H1 (cell line): Measurements from ENCODE around the gene LTA. TPM values are rescaled to one million over a fixed set of nuclear protein-coding genes. Genes with fewer than 3 reads are reported as not detected.

ENCODE experiments used
- BCL11A ChIP-seq, 2 experiments: IDR thresholded peaks; one replicate each; pipeline ENCODE4 v1.6.1; 2011; ENCODE audit warnings: low read depth in 2 of 2, low read length in 2 of 2, mild to moderate bottlenecking in 2 of 2
- CBX8 ChIP-seq: fragments of 300-800, 300-1000 bp; sonication (generic); IDR thresholded peaks from 2 replicates; pipeline ENCODE4 v1.7.1; 2016; ENCODE audit warnings: low read depth, low read length, borderline replicate concordance
- CHD1 ChIP-seq: IDR thresholded peaks from 2 replicates; pipeline ENCODE4 v1.6.1; 2012; ENCODE audit warnings: low read depth, low read length, improper control_type of control experiment
- CHD2 ChIP-seq: IDR thresholded peaks from 2 replicates; pipeline ENCODE4 v1.6.1; 2012; ENCODE audit warnings: low read length, improper control_type of control experiment
- EGR1 ChIP-seq: IDR thresholded peaks from 2 replicates; pipeline ENCODE4 v1.6.1; 2011; ENCODE audit warnings: low read depth, low read length, borderline replicate concordance
- EP300 ChIP-seq, 2 experiments: IDR thresholded peaks; 1 replicate in 1 of 2; 2 replicates in 1 of 2; pipeline ENCODE4 v1.6.1; 2011 to 2012; ENCODE audit warnings: low read depth in 2 of 2, low read length in 2 of 2, mild to moderate bottlenecking in 2 of 2, borderline replicate concordance in 1 of 2, inconsistent platforms in 1 of 2, moderate library complexity in 1 of 2
- GABPA ChIP-seq: IDR thresholded peaks from 2 replicates; pipeline ENCODE4 v1.6.1; 2011; ENCODE audit warnings: mild to moderate bottlenecking, low read length, moderate library complexity, borderline replicate concordance; ENCODE audit not compliant: insufficient read depth
- HDAC2 ChIP-seq, 2 experiments: fragments of 300-600 bp in 1 of 2; sonication (generic) in 1 of 2; IDR thresholded peaks; 2 replicates each; pipeline ENCODE4 v1.6.1; 2011 to 2012; ENCODE audit warnings: low read depth in 2 of 2, low read length in 2 of 2, mild to moderate bottlenecking in 2 of 2, moderate library complexity in 2 of 2, borderline replicate concordance in 1 of 2, inconsistent platforms in 1 of 2
- HDAC6 ChIP-seq: IDR thresholded peaks from one replicate; pipeline ENCODE4 v1.7.1; 2012; ENCODE audit warnings: low read depth, mild to moderate bottlenecking, inconsistent platforms, low read length, moderate library complexity
- JUN ChIP-seq: IDR thresholded peaks from 2 replicates; pipeline ENCODE4 v1.6.1; 2011; ENCODE audit warnings: low read depth, mild to moderate bottlenecking, improper control_type of control experiment, low read length
- KDM4A ChIP-seq: IDR thresholded peaks from one replicate; pipeline ENCODE4 v1.7.1; 2012; ENCODE audit warnings: low read depth, mild to moderate bottlenecking, moderate library complexity, low read length, inconsistent platforms; ENCODE audit not compliant: severe bottlenecking
- KDM5A ChIP-seq: fragments of 200-600 bp; IDR thresholded peaks from 2 replicates; pipeline ENCODE4 v1.7.1; 2012; ENCODE audit warnings: mild to moderate bottlenecking, low read length, inconsistent platforms, mixed read lengths
- MAFK ChIP-seq: IDR thresholded peaks from 2 replicates; pipeline ENCODE4 v1.6.1; 2012; ENCODE audit warnings: low read depth, mild to moderate bottlenecking, improper control_type of control experiment, low read length
- NRF1 ChIP-seq: IDR thresholded peaks from 2 replicates; pipeline ENCODE4 v1.6.1; 2011; ENCODE audit warnings: mild to moderate bottlenecking, low read depth, low read length, improper control_type of control experiment
- POLR2A ChIP-seq, 2 experiments: IDR thresholded peaks; 1 replicate in 1 of 2; 2 replicates in 1 of 2; pipeline ENCODE4 v1.6.1; 2011; ENCODE audit warnings: low read depth in 2 of 2, low read length in 2 of 2, mild to moderate bottlenecking in 2 of 2; ENCODE audit errors: control extremely low read depth in 1 of 2
- RBBP5 ChIP-seq: IDR thresholded peaks from 2 replicates; pipeline ENCODE4 v1.7.1; 2012; ENCODE audit warnings: low read depth, mild to moderate bottlenecking, inconsistent platforms, low read length, moderate library complexity, borderline replicate concordance
- SAP30 ChIP-seq: fragments of 300-600 bp; sonication (generic); IDR thresholded peaks from 2 replicates; pipeline ENCODE4 v1.7.1; 2012; ENCODE audit warnings: low read length, moderate library complexity, mild to moderate bottlenecking, inconsistent platforms; ENCODE audit not compliant: insufficient read depth, insufficient replicate concordance
- SIN3A ChIP-seq, 2 experiments: IDR thresholded peaks in 1 of 2; conservative IDR thresholded peaks in 1 of 2; 2 replicates each; pipeline ENCODE4 v1.6.1; 2011 to 2012; ENCODE audit warnings: low read length in 2 of 2, improper control_type of control experiment in 1 of 2, low read depth in 1 of 2, mild to moderate bottlenecking in 1 of 2
- SRF ChIP-seq: IDR thresholded peaks from 2 replicates; pipeline ENCODE4 v1.6.1; 2011; ENCODE audit warnings: mild to moderate bottlenecking, low read depth, low read length, moderate library complexity
- TBP ChIP-seq: IDR thresholded peaks from 2 replicates; pipeline ENCODE4 v1.6.1; 2011; ENCODE audit warnings: low read depth, low read length, improper control_type of control experiment
- TCF12 ChIP-seq: IDR thresholded peaks from 2 replicates; pipeline ENCODE4 v1.6.1; 2011; ENCODE audit warnings: low read depth, mild to moderate bottlenecking, low read length
- polyA plus RNA-seq, 7 experiments: library from polyadenylated mRNA; depleted of rRNA in 3 of 7; stranded (reverse) in 5 of 7; unstranded in 2 of 7; fragments of >200 nt in 5 of 7; fragments of 200-250 nt in 2 of 7; gene quantifications; 1 replicate in 5 of 7; 2 replicates in 1 of 7; 4 replicates in 1 of 7; pipeline versions ENCODE4 v1.2.1 to v1.2.3, GENCODE V29; 2011 to 2013; ENCODE audit warnings: missing spikeins in 2 of 7, mixed read lengths in 2 of 7
- total RNA-seq: library from RNA; stranded (reverse); fragmentation: NEBNext Ultra II Directional; extraction: Animal tissue kit (Norgen Biotek cat#: 25700); gene quantifications from 2 replicates; pipeline ENCODE4 v1.2.1, GENCODE V29; 2021
- TF ChIP-seq, protein P1 (sequence below): IDR thresholded peaks from 2 replicates; pipeline ENCODE4 v1.6.1; 2011; ENCODE audit warnings: low read depth, mild to moderate bottlenecking, low read length; ENCODE audit not compliant: insufficient read depth
- TF ChIP-seq, protein P2 (sequence below): IDR thresholded peaks from 2 replicates; pipeline ENCODE4 v1.6.1; 2012; ENCODE audit warnings: inconsistent platforms

The LTA gene
- total and polyA plus RNA-seq, 2 of the 8 experiments (the other 6 are each of a cell fraction or from before 2014, with no cell fraction given) = not detected

DNA sequence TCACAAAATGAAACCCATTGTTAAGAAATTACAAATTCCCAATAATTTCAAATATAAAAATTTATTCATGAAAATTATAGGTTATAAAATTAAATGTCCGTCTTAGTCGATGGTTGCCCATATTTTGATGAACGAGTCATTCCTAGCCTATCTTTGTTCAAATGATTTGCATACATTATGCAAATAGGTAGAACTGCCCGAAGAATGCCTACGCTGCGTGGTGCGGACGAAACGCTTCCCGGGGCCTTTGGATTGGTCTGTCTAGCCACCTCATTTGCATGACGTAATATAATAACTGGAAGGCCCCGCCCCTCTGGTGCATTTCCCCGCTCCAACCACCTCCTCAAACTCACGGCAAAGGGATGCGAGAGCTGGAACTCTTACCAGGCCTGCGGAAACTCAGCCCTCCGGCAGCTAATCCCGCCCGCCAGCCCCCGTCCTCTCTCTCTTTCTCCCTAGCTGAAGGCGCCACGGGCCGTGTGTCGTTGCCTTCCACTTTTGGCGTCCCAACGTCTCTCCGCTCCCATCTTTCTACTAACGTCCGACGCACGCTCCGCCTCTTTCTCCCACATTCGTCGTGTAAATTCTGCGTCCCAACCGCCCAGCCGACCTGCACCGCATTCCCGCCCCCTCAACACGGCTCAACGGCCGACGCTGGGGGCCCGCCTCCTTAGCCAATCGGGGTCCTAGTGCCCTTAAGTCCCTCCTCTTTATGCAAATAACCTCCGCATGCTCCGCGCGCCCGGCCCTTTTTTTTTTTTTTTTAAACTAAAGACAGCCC lies 47.9 kb downstream of the LTA start (continued):
- TF ChIP-seq HDAC6 = no peak
- 0 out of 2 replicates have a peak, but pooled peaks have one; percentile 15 for TF ChIP-seq NRF1
- no peak for TF ChIP-seq KDM5A
- TF ChIP-seq GABPA = no peak
- peak; percentile 84 to 94 for TF ChIP-seq POLR2A (IDR thresholded peaks at IDR 0.05; ENCODE audit: control extremely low read depth in 1 of 2, low read depth in 2 of 2, low read length in 2 of 2)
- no peak for TF ChIP-seq BCL11A (IDR thresholded peaks at IDR 0.05; ENCODE audit: low read depth in 2 of 2, low read length in 2 of 2)
- no peak for TF ChIP-seq EP300 (IDR thresholded peaks at IDR 0.05; ENCODE audit: borderline replicate concordance in 1 of 2, low read depth in 2 of 2, low read length in 2 of 2)
- TF ChIP-seq CBX8 = no peak
- TF ChIP-seq, protein P1, sequence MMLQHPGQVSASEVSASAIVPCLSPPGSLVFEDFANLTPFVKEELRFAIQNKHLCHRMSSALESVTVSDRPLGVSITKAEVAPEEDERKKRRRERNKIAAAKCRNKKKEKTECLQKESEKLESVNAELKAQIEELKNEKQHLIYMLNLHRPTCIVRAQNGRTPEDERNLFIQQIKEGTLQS = no peak
- no peak; the same call in 1 of the 2 replicates for TF ChIP-seq JUN
- no peak for TF ChIP-seq HDAC2 (IDR thresholded peaks at IDR 0.05; ENCODE audit: borderline replicate concordance in 1 of 2, low read depth in 2 of 2, low read length in 2 of 2)
- TF ChIP-seq MAFK = no peak
- TF ChIP-seq RBBP5 = no peak
- TF ChIP-seq, protein P2, sequence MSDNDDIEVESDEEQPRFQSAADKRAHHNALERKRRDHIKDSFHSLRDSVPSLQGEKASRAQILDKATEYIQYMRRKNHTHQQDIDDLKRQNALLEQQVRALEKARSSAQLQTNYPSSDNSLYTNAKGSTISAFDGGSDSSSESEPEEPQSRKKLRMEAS = peak; percentile 87
- TF ChIP-seq KDM4A = peak; percentile 70
- no peak for TF ChIP-seq SAP30
- TF ChIP-seq EGR1 = peak; percentile 83
- TF ChIP-seq SIN3A (conservative IDR thresholded peaks at IDR 0.05 in 1 of 2, IDR thresholded peaks at IDR 0.05 in 1 of 2; ENCODE audit: low read depth in 1 of 2, low read length in 2 of 2) = no peak
- TF ChIP-seq CHD2 = no peak; the same call in 1 of the 2 replicates
- TF ChIP-seq SRF = 0 out of 2 replicates have a peak, but pooled peaks have one; percentile 1
- TF ChIP-seq CHD1 = peak; percentile 45; the same call in 1 of the 2 replicates
- TF ChIP-seq TBP = peak; percentile 89; the same call in 1 of the 2 replicates
- no peak for TF ChIP-seq TCF12
